ENCODE results near the gene COG8. TPM values are rescaled to one million over a fixed set of nuclear protein-coding genes. Genes with fewer than 3 reads are reported as not detected.

COG8 gene
- total RNA-seq, 1 donor = 34.0 TPM

DNA sequence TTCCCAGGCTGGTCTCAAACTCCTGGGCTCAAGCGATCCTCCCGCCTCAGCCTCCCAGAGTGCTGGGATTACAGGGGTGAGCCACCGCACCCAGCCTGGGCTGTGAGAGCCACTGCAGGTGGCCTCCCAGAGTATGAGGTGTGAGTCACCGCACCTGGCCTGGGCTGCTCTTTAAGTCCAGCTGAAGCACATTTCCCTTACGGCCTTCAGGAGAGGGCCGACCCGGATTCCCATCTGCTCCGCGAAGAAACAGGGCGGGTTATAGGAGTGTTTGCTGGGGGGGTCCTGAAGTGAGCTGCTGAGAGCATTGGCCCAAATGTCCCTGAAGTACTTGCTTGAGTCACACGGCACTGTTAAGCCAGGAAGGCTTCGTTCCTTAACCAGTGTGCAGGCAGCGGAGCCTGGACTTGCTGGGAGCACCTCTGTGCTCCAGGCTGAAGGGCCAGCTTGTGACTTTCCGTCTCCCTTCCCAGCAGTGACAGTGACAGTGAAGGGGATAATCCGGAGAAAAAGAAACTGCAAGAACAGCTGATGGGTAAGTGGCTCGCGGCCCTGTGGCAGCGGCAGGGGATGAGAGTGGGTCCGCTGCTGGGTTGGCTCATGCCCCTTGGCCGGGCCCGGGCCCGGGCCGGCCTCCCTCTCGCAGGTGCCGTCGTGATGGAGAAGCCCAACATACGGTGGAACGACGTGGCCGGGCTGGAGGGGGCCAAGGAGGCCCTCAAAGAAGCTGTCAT lies 21.0 kb downstream of the COG8 start:
- Histone ChIP-seq H4K20me1 (ENCODE audit: insufficient read depth, low read length) (peaks cover 32% of the 10 kb centered on the region), H3K4me2 (ENCODE audit: insufficient read depth, low read length) (no peak overlapping the region), H3K4me1 (ENCODE audit: insufficient read depth, low read length) (no peaks in the 10 kb centered on the region), H2AFZ (ENCODE audit: low read length) (no peak overlapping the region), H3K4me3 (ENCODE audit: insufficient read depth, low read length) (no peak overlapping the region), H3K27ac (ENCODE audit: low read depth, low read length) (no peak overlapping the region), H3K79me2 (ENCODE audit: insufficient read depth, low read length) (peaks cover 84% of the 10 kb centered on the region), H3K36me3 (ENCODE audit: insufficient read depth, low read length) (peaks cover 92% of the 10 kb centered on the region), H3K27me3 (ENCODE audit: insufficient read depth, low read length) (no peaks in the 10 kb centered on the region), H3K9me3 (ENCODE audit: low read depth, low read length) (no peaks in the 10 kb centered on the region)
- TF ChIP-seq, protein P1, sequence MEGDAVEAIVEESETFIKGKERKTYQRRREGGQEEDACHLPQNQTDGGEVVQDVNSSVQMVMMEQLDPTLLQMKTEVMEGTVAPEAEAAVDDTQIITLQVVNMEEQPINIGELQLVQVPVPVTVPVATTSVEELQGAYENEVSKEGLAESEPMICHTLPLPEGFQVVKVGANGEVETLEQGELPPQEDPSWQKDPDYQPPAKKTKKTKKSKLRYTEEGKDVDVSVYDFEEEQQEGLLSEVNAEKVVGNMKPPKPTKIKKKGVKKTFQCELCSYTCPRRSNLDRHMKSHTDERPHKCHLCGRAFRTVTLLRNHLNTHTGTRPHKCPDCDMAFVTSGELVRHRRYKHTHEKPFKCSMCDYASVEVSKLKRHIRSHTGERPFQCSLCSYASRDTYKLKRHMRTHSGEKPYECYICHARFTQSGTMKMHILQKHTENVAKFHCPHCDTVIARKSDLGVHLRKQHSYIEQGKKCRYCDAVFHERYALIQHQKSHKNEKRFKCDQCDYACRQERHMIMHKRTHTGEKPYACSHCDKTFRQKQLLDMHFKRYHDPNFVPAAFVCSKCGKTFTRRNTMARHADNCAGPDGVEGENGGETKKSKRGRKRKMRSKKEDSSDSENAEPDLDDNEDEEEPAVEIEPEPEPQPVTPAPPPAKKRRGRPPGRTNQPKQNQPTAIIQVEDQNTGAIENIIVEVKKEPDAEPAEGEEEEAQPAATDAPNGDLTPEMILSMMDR (IDR thresholded peaks at IDR 0.05; ENCODE audit: extremely low read depth, low read depth, low read length) = no peak
- DNase-seq (ENCODE audit: insufficient read length, low spot score, missing footprints) = peak; percentile 34

DNA sequence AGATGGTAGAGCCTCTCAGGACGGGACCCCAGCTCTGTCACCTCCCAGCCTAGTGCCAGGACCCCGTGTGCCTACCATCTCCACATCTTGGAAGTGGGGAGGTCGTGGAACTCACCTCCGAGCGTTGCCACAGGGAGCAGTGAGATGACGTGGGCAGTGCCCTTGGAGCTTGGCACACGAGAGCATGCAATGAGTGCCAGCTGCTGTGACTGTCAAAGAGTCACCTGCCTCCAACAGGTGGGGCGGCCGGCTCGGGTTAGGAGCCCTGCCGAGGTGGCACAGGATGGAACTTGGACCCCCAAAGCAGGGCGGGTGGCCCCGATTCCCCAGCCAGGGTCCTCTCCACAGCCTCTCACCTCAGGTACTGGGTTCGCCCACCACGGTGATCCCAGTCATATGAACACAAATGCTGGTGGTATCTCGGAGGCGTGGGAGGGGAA lies 22.7 kb downstream of the COG8 start:
- peaks cover 75% of the 10 kb centered on the region for H3K36me3 ChIP-seq (ENCODE audit: insufficient read depth, low read length)
- H3K9me3 ChIP-seq (ENCODE audit: low read depth, low read length) = no peaks in the 10 kb centered on the region
- H3K79me2 ChIP-seq (ENCODE audit: insufficient read depth, low read length) = peaks cover 85% of the 10 kb centered on the region

DNA sequence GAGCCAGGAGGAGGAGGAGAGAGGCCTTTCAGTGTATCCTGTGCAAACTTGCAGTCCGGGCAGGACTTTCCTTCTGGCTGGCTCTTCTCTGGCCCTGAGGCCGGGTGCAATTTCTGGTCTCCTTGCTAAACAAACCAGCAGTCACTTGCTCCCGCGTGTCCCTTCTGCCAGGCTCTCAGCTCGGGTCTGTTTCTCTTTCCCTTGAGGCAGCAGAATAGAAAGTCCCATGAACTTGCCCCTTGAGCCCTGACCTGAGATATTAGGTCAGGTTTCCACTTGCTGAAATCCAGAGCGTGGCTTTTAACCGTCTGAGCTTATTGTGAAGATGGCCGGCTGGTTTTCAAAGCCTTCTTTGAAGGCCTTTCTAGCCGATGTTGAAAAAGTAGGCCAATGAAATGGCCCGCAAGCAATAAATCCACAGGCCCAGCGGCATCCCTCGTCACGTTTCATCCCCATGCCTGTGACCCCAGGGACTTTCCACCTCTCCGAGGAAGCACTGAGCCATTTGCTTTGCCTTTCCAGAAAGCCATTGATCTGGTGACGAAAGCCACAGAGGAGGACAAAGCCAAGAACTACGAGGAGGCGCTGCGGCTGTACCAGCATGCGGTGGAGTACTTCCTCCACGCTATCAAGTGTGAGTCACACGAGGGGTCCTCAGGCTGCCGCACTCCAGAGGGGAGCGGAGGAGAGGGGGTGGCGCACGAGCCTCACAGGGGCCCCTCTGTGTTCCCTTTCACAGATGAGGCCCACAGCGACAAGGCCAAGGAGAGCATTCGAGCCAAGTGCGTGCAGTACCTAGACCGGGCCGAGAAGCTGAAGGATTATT lies 23.7 kb downstream of the COG8 start:
- no peak overlapping the region for H3K4me2 ChIP-seq (ENCODE audit: insufficient read depth, low read length)
- peaks cover 66% of the 10 kb centered on the region for H3K36me3 ChIP-seq (ENCODE audit: insufficient read depth, low read length)
- H3K4me1 ChIP-seq (ENCODE audit: insufficient read depth, low read length) = peaks cover 6% of the 10 kb centered on the region
- peaks cover 81% of the 10 kb centered on the region for H3K79me2 ChIP-seq (ENCODE audit: insufficient read depth, low read length)
- H3K4me3 ChIP-seq (ENCODE audit: insufficient read depth, low read length) = no peak overlapping the region
- no peak overlapping the region for H2AFZ ChIP-seq (ENCODE audit: low read length)
- peaks cover 24% of the 10 kb centered on the region for H4K20me1 ChIP-seq (ENCODE audit: insufficient read depth, low read length)
- TF ChIP-seq, protein P1 (IDR thresholded peaks at IDR 0.05; ENCODE audit: extremely low read depth, low read depth, low read length) = no peak
- H3K9me3 ChIP-seq (ENCODE audit: low read depth, low read length) = no peaks in the 10 kb centered on the region
- no peak overlapping the region for H3K27ac ChIP-seq (ENCODE audit: low read depth, low read length)
- no peaks in the 10 kb centered on the region for H3K27me3 ChIP-seq (ENCODE audit: insufficient read depth, low read length)
- DNase-seq (ENCODE audit: insufficient read length, low spot score, missing footprints) = no peak

More for the DNA sequence above, 22.7 kb downstream of the COG8 start:
- no peak overlapping the region for H3K27ac ChIP-seq (ENCODE audit: low read depth, low read length)
- no peak for DNase-seq (ENCODE audit: insufficient read length, low spot score, missing footprints)
- H3K4me2 ChIP-seq (ENCODE audit: insufficient read depth, low read length) = no peak overlapping the region
- H3K4me1 ChIP-seq (ENCODE audit: insufficient read depth, low read length) = peaks cover 6% of the 10 kb centered on the region
- H3K4me3 ChIP-seq (ENCODE audit: insufficient read depth, low read length) = no peak overlapping the region
- H2AFZ ChIP-seq (ENCODE audit: low read length) = no peak overlapping the region
- TF ChIP-seq, protein P1 (IDR thresholded peaks at IDR 0.05; ENCODE audit: extremely low read depth, low read depth, low read length) = no peak
- peaks cover 28% of the 10 kb centered on the region for H4K20me1 ChIP-seq (ENCODE audit: insufficient read depth, low read length)
- no peaks in the 10 kb centered on the region for H3K27me3 ChIP-seq (ENCODE audit: insufficient read depth, low read length)

DNA sequence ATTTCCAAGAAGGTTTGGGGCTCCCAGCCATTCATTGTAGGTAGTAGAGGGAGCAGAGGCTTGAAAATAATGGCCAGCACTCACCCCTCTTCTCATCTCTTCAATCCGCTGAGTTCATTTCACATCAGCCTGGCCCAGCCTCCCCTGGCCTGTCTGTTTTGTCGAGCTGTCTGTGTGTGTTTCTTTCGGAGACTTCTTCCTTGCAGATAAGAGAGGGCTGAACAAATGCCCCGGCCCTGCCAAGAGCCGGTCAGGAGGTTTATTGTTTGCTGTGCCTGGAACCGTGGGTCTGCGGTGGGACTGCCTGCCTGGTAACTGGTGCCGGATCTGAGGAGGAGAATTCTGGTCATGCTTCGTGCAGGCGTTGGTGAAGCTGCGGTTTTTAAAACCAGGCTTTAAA lies 24.8 kb downstream of the COG8 start:
- H3K4me1 ChIP-seq (ENCODE audit: insufficient read depth, low read length) = peaks cover 6% of the 10 kb centered on the region
- no peak for DNase-seq (ENCODE audit: insufficient read length, low spot score, missing footprints)
- peaks cover 55% of the 10 kb centered on the region for H3K36me3 ChIP-seq (ENCODE audit: insufficient read depth, low read length)
- H3K4me3 ChIP-seq (ENCODE audit: insufficient read depth, low read length) = no peak overlapping the region
- H3K79me2 ChIP-seq (ENCODE audit: insufficient read depth, low read length) = peaks cover 69% of the 10 kb centered on the region
- no peak overlapping the region for H2AFZ ChIP-seq (ENCODE audit: low read length)
- H3K9me3 ChIP-seq (ENCODE audit: low read depth, low read length) = no peaks in the 10 kb centered on the region
- H3K27ac ChIP-seq (ENCODE audit: low read depth, low read length) = no peak overlapping the region
- H3K4me2 ChIP-seq (ENCODE audit: insufficient read depth, low read length) = no peak overlapping the region
- H3K27me3 ChIP-seq (ENCODE audit: insufficient read depth, low read length) = no peaks in the 10 kb centered on the region
- H4K20me1 ChIP-seq (ENCODE audit: insufficient read depth, low read length) = peaks cover 23% of the 10 kb centered on the region
- TF ChIP-seq, protein P1 (IDR thresholded peaks at IDR 0.05; ENCODE audit: extremely low read depth, low read depth, low read length) = no peak
